ENCODE results near the gene SREBF1. TPM values are rescaled to one million over a fixed set of nuclear protein-coding genes. Genes with fewer than 3 reads are reported as not detected.
A peak's percentile ranks its signal among the peaks of the same experiment; 100 is the strongest.

The SREBF1 gene
- total and polyA plus RNA-seq, 2 experiments from 2014 or later: 39.6 to 85.3 TPM

- Histone ChIP-seq H3K27ac (ENCODE audit: low read depth) (no peak overlapping the region), H3K4me1 (ENCODE audit: insufficient read depth) (peaks cover 41% of the 10 kb centered on the region), H3K36me3 (ENCODE audit: insufficient read depth) (no peaks in the 10 kb centered on the region), H4K20me1 (replicated peaks; ENCODE audit: insufficient read depth) (no peaks in the 10 kb centered on the region), H3K27me3 (ENCODE audit: insufficient read depth) (peaks cover 55% of the 10 kb centered on the region), H2AFZ (peak overlapping the region; percentile 94; the same call in 1 of the 2 replicates), H3K79me2 (replicated peaks; ENCODE audit: insufficient read depth) (no peaks in the 10 kb centered on the region), H3F3A (replicated peaks; ENCODE audit: low read depth) (peaks cover 27% of the 10 kb centered on the region; the same call in 1 of the 2 replicates), H3K9me2 (ENCODE audit: insufficient read depth) (no peaks in the 10 kb centered on the region), H3K4me3 (peak overlapping the region; percentile 87), H3K4me2 (peak overlapping the region; percentile 99)
- Mint-ChIP-seq H3K36me3 (ENCODE audit: low read depth) (no peaks in the 10 kb centered on the region), H3K9me3 (no peaks in the 10 kb centered on the region), H3K4me3 (peak overlapping the region; percentile 76), H3K27me3 (ENCODE audit: insufficient read depth, low read depth, poor library complexity) (peaks cover 45% of the 10 kb centered on the region), H3K27ac (no peak overlapping the region), H3K4me1 (peaks cover 45% of the 10 kb centered on the region)
- DNase-seq (ENCODE audit: low spot score) (peak; percentile 61), ATAC-seq (peak; percentile 1)
- TF ChIP-seq ZNF462 (CRISPR knock-in tag; IDR thresholded peaks at IDR 0.05) (no peak), ZNF114 (CRISPR knock-in tag; IDR thresholded peaks at IDR 0.05) (no peak)
These were observed 54.2 kb downstream of the SREBF1 start for GRCh38 chr17:17782523-17783115.

- Histone ChIP-seq H4K20me1 (replicated peaks; ENCODE audit: insufficient read depth) (no peaks in the 10 kb centered on the region), H3F3A (replicated peaks; ENCODE audit: low read depth) (peaks cover 27% of the 10 kb centered on the region; the same call in 1 of the 2 replicates), H3K9me2 (ENCODE audit: insufficient read depth) (no peaks in the 10 kb centered on the region), H3K79me2 (replicated peaks; ENCODE audit: insufficient read depth) (no peaks in the 10 kb centered on the region), H2AFZ (peak overlapping the region; percentile 94), H3K4me3 (peak overlapping the region; percentile 87), H3K27me3 (ENCODE audit: insufficient read depth) (peaks cover 59% of the 10 kb centered on the region), H3K4me2 (peak overlapping the region; percentile 99), H3K36me3 (ENCODE audit: insufficient read depth) (no peaks in the 10 kb centered on the region), H3K27ac (ENCODE audit: low read depth) (no peak overlapping the region), H3K4me1 (ENCODE audit: insufficient read depth) (peaks cover 41% of the 10 kb centered on the region)
- Mint-ChIP-seq H3K27ac (no peak overlapping the region), H3K27me3 (ENCODE audit: insufficient read depth, low read depth, poor library complexity) (peaks cover 41% of the 10 kb centered on the region), H3K36me3 (ENCODE audit: low read depth) (no peaks in the 10 kb centered on the region), H3K9me3 (no peaks in the 10 kb centered on the region; the same call in 2 of the 3 replicates), H3K4me1 (peaks cover 39% of the 10 kb centered on the region), H3K4me3 (peak overlapping the region; percentile 71)
- ATAC-seq (peak; percentile 13), DNase-seq (ENCODE audit: low spot score) (peak; percentile 79)
- TF ChIP-seq EZH2 (IDR thresholded peaks at IDR 0.05; ENCODE audit: low read depth, unreplicated experiment) (peak; percentile 36), NANOG (IDR thresholded peaks at IDR 0.05; ENCODE audit: borderline replicate concordance) (no peak)
These were observed 54.9 kb downstream of the SREBF1 start for GRCh38 chr17:17781591-17782496.
